HG03139 (cell line): ENCODE data around the gene CHRND.

Experiments
- ATAC-seq: cut with Tn5 transposase; IDR thresholded peaks from one replicate; pipeline ENCODE4 v1.9.1; 2021; ENCODE audit not compliant: unreplicated experiment

The CHRND gene

DNA sequence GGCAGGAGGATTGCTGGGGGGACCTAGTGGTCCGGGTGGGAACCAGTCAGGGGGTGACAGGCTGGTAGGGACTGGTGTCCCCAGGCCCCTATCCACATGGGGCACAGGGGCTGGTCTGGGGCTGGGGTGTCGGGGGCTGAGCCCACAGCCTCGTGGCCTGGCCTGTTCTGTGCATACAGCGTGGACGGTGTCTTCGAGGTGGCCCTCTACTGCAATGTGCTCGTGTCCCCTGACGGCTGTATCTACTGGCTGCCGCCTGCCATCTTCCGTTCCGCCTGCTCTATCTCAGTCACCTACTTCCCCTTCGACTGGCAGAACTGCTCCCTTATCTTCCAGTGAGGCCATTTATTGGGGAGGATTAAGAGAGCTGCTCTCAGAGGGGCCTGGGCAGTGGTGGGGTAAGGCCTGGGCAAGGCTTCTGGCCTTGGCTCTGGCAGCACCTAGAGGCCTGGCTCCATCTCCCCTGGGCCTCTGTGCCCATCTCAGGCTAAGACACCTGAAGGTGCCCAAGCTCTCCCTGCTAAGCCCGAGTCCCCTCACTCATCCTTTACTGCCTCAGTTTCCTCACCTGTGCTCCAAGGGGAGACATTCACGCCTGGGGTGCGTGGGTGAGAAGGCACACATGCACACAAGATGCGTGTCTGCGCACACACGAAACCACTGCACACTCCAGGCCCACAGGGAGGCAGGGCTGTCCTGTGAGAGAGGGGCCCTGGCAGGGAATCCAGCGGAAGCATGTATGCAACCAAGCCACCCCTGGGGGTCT, 15.4 kb downstream of the CHRND start:
- ATAC-seq: no peak

DNA sequence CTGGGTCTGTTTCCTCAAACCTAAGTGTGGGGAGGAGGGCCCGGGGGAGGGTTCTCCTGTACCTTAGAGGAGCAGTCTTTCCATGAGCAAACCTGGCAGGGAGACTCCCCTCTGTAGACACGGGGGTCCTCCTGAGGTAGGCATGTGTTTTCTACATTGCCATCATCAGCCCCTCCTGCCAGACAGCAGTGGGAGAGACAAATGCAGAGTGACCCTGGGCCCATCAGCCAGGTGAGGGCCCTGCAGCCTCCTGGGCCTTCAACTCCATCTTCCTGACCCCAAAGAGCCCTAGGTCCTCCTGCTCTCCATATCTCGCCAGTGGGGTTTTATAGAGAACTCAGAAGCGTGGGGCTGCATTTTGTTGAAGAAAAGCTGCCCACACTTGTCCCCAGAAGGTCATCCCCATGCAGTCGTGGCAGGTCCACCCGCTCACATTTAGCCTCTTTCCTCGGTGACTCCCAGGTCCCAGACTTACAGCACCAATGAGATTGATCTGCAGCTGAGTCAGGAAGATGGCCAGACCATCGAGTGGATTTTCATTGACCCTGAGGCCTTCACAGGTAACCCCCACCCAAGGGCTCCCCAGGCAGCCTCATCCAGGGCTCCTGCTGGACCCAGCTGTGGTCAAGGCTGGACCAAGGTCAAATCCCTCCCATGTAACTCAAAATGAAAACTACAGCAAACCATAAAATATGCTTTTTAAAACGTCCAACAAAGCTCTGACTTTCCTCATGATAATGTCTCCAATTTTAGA, 16.2 kb downstream of the CHRND start:
- ATAC-seq: no peak

DNA sequence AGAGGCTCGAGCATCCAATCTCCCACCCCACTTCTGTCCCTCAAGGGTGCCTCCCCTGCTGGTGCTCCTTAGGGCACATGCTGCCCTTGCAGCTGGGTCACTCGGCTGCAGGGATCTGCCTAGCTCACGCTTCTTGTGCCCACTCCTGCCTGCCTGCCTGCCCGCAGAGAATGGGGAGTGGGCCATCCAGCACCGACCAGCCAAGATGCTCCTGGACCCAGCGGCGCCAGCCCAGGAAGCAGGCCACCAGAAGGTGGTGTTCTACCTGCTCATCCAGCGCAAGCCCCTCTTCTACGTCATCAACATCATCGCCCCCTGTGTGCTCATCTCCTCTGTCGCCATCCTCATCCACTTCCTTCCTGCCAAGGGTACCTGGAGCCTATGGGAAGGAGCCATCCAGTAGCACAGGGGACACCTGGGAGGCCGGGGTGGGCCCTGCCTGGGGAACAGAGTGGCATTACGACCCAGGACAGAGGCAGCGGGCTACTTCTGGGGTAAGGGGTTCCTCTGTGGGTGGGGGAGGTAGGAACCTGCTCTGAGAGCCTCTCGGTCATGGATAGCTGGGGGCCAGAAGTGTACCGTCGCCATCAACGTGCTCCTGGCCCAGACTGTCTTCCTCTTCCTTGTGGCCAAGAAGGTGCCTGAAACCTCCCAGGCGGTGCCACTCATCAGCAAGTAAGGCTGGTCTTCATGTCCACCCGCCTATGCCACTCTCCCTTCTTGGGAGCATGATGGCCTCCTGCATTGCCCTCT, 16.9 kb downstream of the CHRND start:
- ATAC-seq: no peak

DNA sequence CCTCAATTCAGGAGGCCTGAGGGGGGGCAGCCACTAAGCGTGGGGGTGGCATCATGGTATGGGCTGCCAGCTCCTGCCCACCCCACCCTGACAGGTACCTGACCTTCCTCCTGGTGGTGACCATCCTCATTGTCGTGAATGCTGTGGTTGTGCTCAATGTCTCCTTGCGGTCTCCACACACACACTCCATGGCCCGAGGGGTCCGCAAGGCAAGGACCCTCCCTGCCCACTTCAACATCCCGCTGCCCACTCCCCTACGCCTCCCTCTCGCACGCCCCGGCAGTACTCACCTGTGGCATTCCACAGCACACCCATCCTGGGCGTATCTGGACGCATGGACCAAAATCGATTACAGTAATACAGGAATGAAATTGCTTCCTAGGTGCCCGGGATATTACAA, 17.5 kb downstream of the CHRND start:
- no peak for ATAC-seq

DNA sequence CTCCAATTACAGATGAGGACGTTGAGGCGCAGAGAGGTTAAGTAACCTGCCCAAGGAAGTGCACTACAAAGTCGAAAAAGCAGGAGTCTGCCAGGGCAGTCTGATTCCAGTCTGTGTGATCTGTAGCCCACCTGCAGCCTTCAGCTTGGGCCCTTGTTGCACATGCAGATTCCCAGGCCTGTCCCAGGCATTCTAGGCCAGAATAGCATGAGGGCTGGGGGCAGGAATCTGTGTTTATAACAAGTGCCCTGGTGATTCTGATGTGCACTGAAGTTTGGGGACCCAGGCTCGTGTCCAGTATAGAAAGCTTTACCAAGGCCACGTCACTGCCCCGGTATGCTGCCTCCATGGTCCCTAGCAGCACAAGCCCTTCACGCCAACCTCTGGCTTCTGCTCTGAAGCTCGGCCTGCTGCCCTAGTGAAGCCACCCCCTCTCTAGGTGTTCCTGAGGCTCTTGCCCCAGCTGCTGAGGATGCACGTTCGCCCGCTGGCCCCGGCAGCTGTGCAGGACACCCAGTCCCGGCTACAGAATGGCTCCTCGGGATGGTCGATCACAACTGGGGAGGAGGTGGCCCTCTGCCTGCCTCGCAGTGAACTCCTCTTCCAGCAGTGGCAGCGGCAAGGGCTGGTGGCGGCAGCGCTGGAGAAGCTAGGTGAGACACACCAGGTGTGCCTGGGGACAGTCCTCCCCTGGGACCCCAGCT, 18.1 kb downstream of the CHRND start:
- ATAC-seq: no peak

DNA sequence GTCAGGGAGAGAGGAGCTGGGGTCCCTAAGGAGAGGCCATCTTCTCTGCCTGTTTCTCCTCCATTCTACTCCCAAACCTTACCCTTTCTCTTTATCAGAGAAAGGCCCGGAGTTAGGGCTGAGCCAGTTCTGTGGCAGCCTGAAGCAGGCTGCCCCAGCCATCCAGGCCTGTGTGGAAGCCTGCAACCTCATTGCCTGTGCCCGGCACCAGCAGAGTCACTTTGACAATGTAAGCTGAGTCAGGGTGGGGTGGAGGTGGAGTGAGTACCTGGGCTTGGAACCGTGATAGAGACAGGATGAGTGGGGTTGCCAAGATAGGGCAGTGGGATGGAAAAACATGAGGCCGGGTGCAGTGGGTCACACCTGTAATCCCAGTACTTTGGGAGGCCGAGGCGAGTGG, 18.7 kb downstream of the CHRND start:
- ATAC-seq: no peak

DNA sequence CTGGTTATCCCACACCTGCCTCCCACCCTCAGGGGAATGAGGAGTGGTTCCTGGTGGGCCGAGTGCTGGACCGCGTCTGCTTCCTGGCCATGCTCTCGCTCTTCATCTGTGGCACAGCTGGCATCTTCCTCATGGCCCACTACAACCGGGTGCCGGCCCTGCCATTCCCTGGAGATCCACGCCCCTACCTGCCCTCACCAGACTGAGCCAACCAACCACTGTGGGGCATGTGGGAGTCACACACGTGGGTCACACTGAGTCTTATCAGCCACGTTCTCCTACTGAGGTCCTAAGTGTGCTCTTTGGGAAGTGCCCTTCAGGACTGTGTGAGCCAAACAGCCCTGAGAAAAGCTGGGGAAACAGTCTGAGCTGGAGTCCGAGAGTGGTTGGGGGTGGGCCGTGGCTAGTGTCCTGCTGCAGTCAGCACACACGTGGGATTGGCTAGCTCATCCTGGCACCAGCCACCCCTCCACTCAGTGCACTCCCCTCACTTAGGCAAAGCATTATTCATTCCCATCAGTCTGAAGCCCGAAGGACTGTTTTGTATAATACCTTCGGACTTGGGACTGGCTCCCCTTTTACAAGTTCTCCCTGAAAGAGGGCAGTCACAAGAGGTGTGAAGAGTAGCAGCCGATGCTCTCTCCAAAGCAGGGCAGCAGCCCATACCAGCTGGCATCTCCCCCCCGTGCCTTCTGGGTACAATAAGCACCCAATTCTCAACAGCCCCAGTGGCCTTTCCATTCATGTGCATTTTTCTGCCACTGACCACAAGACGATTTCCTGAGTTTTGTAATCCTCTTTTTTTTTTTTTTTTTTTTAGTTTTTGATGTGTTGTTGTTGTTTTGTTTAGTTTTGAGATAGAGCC, 19.8 kb downstream of the CHRND start:
- no peak for ATAC-seq

DNA sequence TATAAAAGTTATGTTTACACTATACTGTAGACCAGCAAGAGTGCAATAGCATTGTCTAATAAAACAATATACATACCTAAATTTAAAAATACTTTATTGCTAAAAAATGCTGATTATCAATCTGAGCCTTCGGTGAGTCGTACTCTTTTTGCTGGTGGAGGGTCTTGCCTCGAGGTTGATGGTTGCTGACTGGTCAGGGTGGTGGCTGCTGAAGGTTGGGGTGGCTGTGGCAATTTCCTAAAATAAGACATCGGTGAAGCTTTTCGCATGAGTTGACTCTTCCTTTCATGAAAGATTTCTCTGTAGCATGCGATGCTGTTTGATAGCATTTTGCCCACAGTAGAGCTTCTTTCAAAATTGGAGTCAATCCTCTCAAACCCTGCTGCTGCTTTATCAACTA, 22.0 kb downstream of the CHRND start:
- ATAC-seq: no peak

DNA sequence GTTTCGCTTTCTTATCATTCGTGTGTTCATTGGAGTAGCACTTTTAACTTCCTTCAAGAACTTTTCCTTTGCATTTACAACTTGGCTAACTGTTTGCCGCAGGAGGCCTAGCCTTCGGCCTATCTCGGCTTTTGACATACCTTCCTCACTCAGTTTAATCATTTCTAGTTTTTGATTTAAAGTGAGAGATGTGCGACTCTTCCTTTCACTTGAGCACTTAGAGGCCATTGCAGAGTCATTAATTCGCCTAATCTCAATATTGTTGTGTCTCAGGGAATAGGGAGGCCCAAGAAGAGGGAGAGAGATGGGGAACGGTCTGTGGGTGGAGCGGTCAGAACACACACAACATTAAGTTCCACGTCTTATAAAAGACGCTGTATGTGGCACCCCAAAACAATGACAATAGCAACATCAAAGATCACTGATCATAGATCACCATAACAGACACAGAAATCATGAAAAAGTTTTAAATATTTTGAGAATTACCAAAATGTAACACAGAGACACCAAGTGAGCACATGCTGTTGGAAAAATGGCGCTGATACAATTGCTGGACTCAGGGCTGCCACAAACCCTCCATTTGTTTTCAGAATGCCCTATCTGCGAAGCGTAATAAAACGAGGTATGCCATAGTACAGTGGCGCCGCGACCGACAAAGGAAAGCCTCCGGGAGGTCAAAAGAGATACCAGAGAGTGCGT, 23.8 kb downstream of the CHRND start:
- ATAC-seq: no peak

DNA sequence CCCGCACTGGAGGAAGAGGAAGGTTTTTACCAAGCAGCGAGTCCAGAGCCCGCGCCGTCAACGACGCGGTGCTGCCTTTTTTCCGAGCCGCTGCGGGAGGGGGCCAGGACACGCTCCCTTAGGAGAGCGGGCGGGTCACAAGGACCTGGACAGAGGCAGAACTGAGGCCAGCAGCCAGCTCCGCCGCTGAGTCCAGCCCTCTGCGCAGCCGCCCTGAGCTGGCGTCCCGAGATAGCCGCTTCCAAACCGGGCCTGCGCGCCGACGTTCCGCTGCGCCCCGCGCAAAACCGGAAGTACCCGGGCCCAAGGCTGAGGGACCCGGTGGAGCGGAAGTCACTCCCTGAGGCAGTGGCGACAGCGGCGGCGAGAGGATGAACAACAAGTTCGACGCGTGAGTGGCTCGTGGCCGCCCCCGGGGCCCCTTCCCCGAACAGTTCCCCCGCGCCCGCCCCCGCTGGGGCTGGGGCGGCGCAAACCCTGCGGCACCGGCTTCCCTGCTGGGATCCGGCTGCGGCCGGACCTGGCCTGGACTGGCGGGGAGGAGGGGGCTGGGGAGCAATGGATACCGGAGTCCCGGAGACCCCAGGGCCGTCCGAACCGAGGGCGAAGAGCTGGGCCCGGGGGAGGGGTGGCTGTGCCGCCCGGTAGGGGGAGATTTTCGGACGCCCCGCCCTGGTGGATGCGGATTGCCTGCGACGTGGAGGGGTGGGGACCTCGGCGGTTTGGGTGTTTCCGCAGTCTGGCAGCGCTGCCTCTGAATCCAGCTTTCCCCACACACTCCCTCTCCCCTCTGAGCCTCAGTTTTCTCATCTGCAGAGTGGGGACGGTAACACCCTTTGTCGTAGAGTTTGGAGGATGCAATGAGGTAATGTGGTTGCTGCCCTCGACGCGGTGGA, 24.6 kb downstream of the CHRND start, which contains the start of the genes EIF4E2 and TIGD1:
EIF4E2 (plus strand) TSS at position 336 of the 896 bp plus-strand sequence; CDS start at position 372, 36 bp downstream.
TIGD1 (minus strand) TSS at position 204 of the 896 bp plus-strand sequence. CDS start 675 bp downstream, outside the sequence.
- ATAC-seq: peak; percentile 92

DNA sequence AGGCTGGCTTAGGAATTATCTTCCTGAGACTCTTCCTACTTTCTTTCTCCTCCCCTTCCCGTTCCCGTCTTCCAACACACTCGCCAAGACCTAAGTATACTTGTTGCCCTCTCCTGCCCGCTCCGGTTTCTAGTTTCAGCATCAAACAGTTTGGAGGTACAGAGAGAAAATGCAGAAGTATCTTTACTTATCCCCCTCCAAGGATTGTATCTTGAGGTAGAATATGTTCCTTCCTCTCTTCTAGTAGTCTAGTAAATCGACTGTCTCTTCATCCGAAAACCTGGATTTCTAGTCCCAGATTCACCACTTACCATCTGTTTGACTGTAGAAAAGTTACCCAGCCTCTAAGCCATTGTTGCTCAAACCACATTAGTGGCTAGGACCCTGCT, 25.3 kb downstream of the CHRND start:
- ATAC-seq: no peak

DNA sequence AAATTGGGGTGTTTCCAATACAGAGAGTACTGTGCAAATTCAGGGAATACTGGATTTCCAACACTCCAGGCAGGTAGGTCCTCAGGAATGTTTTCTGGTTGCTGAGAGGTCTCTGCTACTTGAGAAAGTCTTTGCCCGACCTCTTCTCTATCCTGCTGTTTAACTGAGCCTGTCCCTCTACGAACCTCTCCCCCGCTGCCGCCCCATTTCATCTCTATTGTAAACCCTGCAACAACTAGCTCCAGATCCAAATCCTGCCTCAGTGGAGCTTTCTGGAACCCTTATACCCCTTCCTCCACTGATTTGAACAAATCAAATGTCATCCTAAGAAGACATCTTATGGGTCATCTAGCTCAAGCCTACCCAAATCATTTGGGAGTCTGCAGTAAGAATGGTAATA, 25.8 kb downstream of the CHRND start:
- no peak for ATAC-seq

DNA sequence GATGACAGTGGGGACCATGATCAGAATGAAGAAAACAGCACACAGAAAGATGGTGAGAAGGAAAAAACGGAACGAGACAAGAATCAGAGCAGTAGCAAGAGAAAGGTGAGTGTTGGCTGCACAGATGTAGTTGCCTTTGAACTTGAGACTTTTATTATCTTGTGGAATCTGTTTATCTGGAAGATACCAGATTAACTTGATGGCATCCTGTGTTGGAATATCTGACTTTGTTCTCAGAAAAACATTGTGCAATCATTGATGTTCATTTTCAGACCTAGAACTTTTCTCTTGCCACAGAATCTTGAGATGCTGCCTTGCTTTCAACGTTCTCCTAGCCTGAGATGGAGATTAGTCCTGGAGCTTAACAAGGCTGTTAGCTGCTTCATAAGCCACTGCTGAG, 30.5 kb downstream of the CHRND start:
- ATAC-seq: no peak

DNA sequence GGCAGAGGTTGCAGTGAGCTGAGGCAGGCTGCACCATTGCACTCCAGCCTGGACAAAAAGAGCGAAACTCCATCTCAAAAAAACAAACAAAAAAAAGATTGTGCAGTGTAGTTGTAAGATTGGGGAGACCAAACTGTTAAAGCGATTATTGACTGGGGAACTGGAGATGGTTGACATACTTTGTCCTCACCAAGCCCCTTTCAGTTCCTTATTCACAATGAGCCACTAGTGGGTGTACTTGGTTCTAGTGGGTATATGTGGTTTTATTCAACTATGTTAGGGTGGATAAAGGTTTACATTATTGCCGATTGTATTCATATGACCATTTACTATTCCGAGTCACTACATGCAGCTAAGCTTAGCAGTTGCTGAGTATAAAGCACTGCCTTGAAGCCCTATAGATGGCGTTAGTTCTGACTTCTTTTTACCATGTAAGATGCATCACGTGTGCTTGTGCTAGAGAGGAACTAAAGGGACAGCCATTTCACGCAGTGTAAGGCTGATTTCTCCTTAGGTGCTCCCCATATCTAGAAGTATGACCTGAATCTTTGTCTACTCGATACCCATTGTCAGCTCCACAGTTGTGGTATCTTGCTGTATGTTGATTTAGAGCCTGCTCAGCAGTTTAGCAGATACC, 36.7 kb downstream of the CHRND start:
- no peak for ATAC-seq

DNA sequence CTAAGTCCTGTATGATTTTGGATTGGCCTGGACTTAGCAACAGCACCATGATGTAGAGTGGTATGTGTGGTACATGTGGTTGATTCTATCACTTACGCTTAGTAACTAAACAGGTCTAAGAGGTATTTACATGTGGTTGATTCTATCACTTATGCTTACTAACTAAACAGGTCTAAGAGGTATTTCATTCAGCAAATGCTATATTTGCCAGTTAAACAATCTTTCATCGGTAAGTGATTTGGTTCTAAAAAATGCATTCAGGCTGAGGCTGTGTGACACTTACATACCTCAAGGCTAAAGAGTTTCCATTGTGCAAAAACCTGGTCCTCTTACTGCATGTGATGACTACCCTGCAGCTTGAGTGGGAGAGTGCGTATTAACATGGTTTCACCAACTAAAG, 37.6 kb downstream of the CHRND start:
- ATAC-seq: no peak

DNA sequence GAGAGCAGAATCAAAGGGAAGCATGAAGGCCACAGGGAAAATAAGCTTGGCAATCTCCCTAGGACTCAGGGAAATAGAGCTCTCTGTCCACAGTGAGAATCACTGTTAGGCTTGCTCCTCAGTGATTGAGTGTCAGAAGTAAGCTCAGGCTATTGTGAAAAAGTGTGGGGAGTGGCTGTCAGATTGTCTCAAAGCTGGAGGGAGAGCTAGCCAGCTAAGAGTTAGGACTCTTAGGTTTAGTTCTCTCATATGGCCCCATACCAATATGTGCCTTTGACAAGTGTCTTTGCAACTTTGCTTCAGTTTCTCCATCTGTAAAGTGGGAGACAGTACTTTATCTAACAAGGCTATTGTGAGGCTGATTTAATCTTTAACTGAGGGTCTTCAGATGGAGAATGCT, 41.8 kb downstream of the CHRND start:
- ATAC-seq: no peak

DNA sequence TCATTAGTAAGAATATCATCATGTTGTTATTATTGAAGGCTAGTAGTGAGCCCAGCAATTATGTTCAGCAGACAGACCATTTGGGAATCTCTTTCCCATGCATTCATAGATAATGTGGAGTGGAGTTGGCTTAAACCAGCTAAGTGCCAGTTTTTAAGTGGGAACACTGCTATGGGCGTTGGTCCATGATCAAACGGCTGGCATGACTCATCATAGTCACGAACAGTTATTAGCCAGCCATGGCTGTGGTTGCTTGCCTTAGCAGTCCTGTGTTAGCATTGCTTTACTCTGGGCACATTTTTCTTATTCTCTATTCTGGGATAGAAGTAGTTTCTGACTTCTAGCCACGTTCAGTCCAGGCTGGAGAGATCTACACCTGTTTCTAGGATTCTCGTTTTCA, 42.2 kb downstream of the CHRND start:
- no peak for ATAC-seq

DNA sequence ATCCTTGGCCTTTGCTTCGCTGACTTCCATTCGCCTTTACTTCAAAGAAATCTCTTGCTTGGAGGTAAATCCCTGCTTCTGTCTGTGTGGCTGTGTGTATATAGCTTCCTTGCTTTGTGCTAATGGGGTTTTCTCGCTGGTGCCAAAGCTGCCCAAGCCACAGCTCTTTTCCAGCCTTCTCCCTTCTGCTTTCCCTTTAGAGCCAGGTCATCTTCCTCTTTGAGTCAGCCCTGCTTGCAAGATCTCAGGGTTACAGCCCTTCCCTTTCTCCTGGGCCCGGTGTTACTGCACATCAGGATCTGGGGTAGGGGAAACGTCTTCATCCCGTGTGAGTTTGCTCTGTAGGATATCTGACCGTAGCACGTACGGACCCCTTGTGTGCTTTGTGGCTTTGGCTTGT, 43.6 kb downstream of the CHRND start:
- ATAC-seq: no peak
